ENCODE measurements around the gene CERS6.

The CERS6 gene

DNA sequence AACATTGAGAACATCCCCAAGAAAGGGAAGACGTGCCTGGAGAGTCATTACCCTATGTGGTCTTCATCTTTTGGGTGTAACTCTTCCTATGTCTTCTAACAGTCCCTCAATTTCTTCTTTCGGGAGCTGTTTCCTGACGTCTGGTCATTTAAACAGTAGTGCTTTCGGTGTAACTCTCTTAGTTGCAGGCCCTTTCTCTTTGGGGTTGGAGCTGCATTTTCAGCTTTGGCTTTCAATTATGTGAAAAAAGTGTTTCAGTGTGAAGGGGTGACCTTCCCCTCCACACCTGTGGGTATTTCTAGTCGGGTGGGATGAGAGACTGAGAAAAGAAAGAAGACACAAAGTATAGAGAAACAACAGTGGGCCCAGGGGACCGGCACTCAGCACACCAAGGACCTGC lies 105.9 kb downstream of the CERS6 start:
- no peak for DNase-seq (ENCODE audit: low read depth, low spot score)
- TF ChIP-seq, protein P1, sequence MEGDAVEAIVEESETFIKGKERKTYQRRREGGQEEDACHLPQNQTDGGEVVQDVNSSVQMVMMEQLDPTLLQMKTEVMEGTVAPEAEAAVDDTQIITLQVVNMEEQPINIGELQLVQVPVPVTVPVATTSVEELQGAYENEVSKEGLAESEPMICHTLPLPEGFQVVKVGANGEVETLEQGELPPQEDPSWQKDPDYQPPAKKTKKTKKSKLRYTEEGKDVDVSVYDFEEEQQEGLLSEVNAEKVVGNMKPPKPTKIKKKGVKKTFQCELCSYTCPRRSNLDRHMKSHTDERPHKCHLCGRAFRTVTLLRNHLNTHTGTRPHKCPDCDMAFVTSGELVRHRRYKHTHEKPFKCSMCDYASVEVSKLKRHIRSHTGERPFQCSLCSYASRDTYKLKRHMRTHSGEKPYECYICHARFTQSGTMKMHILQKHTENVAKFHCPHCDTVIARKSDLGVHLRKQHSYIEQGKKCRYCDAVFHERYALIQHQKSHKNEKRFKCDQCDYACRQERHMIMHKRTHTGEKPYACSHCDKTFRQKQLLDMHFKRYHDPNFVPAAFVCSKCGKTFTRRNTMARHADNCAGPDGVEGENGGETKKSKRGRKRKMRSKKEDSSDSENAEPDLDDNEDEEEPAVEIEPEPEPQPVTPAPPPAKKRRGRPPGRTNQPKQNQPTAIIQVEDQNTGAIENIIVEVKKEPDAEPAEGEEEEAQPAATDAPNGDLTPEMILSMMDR (IDR thresholded peaks at IDR 0.05; ENCODE audit: insufficient read depth, low read length, missing control alignments): no peak
- no peak overlapping the region for H3K4me3 ChIP-seq (ENCODE audit: low read depth, low read length)
- CTCF ChIA-PET: no interaction called here
- POLR2A ChIA-PET: no interaction called here

DNA sequence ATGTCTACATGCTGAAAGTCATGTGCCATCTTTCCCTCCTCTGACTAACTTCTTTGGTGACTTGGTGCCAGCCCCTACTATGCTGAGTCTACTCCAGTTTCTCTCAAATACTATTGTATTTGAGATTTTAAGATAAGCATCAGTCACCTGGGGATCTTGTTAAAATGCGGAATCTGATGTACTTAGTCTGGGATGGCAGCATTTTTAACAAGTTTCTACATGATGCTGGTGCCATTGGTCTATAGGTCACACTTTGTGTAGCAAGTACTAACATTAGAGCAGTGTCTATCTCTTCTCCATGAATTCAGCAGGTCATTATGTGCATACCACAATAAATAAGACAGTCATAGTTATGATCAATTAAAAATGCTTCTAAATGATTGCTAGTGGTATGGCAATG lies 106.9 kb downstream of the CERS6 start:
- CTCF ChIA-PET: no interaction called here

DNA sequence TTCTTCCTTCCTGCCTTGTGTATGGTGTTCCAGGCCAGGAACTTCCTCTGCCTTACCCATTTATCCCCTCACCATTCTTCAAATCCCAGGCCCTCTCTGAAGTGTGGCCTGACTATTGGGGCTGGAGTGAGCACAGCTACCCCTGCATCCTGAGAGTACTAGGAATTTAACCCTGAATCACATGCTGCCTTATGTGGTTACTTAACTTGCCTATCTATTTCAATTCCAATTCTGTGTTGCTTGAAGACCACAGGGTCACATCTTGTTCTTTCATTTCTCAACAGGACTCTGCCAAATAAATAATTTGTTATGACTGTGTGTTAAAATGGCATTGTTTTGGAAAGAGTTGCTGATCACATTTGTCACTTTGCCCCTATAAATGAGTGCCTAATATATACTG lies 108.6 kb downstream of the CERS6 start:
- CTCF ChIA-PET: no interaction called here
- no peak overlapping the region for H3K4me3 ChIP-seq (ENCODE audit: low read depth, low read length)
- no peak for DNase-seq (ENCODE audit: low read depth, low spot score)
- POLR2A ChIA-PET: no interaction called here
- TF ChIP-seq, protein P1 (IDR thresholded peaks at IDR 0.05; ENCODE audit: insufficient read depth, low read length, missing control alignments): no peak

More for the DNA sequence above, 106.9 kb downstream of the CERS6 start:
- no peak for DNase-seq (ENCODE audit: low read depth, low spot score)
- H3K4me3 ChIP-seq (ENCODE audit: low read depth, low read length): no peak overlapping the region
- POLR2A ChIA-PET: no interaction called here
- TF ChIP-seq, protein P1 (IDR thresholded peaks at IDR 0.05; ENCODE audit: insufficient read depth, low read length, missing control alignments): no peak

DNA sequence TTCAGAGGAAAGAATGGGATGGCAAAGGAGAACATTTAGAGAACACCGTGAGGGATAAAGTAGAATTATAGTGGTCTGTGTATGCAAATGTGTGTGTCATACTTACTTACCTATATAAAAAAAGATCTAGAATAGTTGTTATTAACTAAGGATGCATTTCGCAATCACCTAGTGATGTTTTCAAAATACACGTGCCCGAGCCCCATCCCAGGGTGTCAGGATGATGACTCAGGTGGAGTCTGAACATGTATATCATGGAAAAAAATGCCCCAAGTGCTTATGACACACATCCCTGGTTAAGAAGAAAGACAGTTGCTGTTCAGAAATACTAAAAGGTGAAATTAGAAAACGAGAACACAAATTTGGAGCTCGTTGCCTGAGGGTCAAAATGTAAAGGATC lies 109.0 kb downstream of the CERS6 start:
- H3K4me3 ChIP-seq (ENCODE audit: low read depth, low read length): no peak overlapping the region
- POLR2A ChIA-PET: no interaction called here
- no peak for DNase-seq (ENCODE audit: low read depth, low spot score)
- TF ChIP-seq, protein P1 (IDR thresholded peaks at IDR 0.05; ENCODE audit: insufficient read depth, low read length, missing control alignments): no peak
- CTCF ChIA-PET: no interaction called here

DNA sequence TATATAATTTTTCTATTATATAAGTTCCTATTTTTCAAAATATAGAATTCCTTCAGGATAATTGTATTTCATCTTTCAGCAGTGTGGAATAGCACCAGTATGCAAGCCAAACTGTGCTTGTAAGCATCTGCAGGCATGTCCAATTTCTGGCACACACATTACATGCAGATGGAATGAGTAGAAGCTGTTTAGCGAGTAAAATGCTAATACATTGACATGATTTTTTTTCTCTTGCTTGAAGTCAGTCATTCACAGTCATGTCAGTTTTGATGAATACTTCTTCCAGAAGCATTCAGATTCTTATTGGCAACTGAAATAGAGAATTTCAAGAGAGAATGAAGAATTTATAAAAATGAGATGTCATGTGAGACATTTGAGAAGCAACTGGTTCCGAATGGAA lies 109.4 kb downstream of the CERS6 start:
- DNase-seq (ENCODE audit: low read depth, low spot score): no peak
- CTCF ChIA-PET: no interaction called here
- no peak overlapping the region for H3K4me3 ChIP-seq (ENCODE audit: low read depth, low read length)
- TF ChIP-seq, protein P1 (IDR thresholded peaks at IDR 0.05; ENCODE audit: insufficient read depth, low read length, missing control alignments): no peak
- POLR2A ChIA-PET: no interaction called here

DNA sequence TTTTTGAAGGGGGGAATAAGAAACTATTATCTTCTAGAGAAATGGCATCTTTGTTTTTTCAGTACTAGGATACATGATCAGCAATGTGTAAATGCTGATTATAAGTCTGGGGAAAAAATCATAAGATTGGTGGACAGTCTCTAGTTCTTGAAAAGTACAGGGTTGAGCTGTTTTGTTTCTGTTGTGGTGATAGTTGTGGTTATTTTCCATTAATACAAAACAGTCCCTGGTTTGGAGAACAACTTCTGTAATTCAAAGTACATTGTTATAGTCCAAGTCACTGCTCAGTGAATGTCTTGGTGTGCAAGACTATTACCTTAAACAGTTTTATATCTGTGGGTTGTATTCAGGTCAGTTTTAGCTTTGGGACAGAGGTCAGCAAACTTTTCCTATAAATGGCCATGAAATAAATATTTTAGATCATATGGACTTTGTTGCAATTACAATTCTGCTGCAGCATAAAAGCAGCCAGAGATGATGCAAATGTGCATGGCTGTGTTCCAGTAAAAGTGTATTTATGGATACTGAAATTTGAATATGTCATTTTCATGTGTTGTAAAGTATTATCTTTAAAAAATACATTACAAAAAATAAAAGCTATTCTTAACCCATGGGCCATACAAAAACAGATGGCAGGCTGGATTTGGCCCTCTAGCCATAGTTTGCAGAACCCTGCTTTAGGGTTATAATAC lies 111.0 kb downstream of the CERS6 start:
- ChIA-PET POLR2A (no interaction called here), CTCF (no interaction called here)
- DNase-seq (ENCODE audit: low read depth, low spot score): no peak
- TF ChIP-seq, protein P1 (IDR thresholded peaks at IDR 0.05; ENCODE audit: insufficient read depth, low read length, missing control alignments): no peak
- H3K4me3 ChIP-seq (ENCODE audit: low read depth, low read length): no peak overlapping the region
